KMS-11 (cell line): Measurements from ENCODE around the gene AKAP1.

Source experiments
- H2AFZ ChIP-seq: fragments of 200-600 bp; sonication (generic); 2 replicates; pipeline ENCODE4 v1.6.1; 2016; ENCODE audit warnings: antibody characterized with exemption, mixed run types, low read depth
- H3K27ac ChIP-seq: fragments of 200-600 bp; sonication (generic); 2 replicates; pipeline ENCODE4 v1.6.1; 2016; ENCODE audit warnings: mild to moderate bottlenecking, mixed run types
- H3K27me3 ChIP-seq: fragments of 200-600 bp; sonication (generic); 2 replicates; pipeline ENCODE4 v1.6.1; 2017; ENCODE audit warnings: mild to moderate bottlenecking, low read depth, mixed run types, moderate library complexity; ENCODE audit not compliant: insufficient read depth
- H3K36me3 ChIP-seq: fragments of 200-600 bp; sonication (generic); 2 replicates; pipeline ENCODE4 v1.6.1; 2017; ENCODE audit warnings: mild to moderate bottlenecking, mixed run types; ENCODE audit not compliant: insufficient read depth
- H3K4me1 ChIP-seq: fragments of 200-600 bp; sonication (generic); 2 replicates; pipeline ENCODE4 v1.6.1; 2016; ENCODE audit warnings: mild to moderate bottlenecking, low read depth, mixed run types; ENCODE audit not compliant: poor library complexity, severe bottlenecking
- H3K4me2 ChIP-seq: fragments of 200-600 bp; sonication (generic); 2 replicates; pipeline ENCODE4 v1.7.0; 2016; ENCODE audit warnings: mild to moderate bottlenecking, mixed run types
- H3K4me3 ChIP-seq: fragments of 200-600 bp; sonication (generic); IDR thresholded peaks from 2 replicates; pipeline ENCODE4 v1.6.1; 2017; ENCODE audit warnings: low read depth, low read length, mixed read lengths; ENCODE audit not compliant: insufficient read depth
- H3K79me2 ChIP-seq: fragments of 200-600 bp; sonication (generic); 2 replicates; pipeline ENCODE4 v1.6.1; 2016; ENCODE audit warnings: low read depth, mixed run types; ENCODE audit not compliant: insufficient read depth
- H3K9ac ChIP-seq: fragments of 200-600 bp; sonication (generic); 2 replicates; pipeline ENCODE4 v1.6.1; 2016; ENCODE audit warnings: mild to moderate bottlenecking, mixed run types
- H4K20me1 ChIP-seq: fragments of 200-600 bp; sonication (generic); 2 replicates; pipeline ENCODE4 v1.6.1; 2016; ENCODE audit warnings: mild to moderate bottlenecking, mixed run types; ENCODE audit not compliant: insufficient read depth
- CTCF ChIP-seq: fragments of 200-600 bp; sonication (generic); conservative IDR thresholded peaks from 2 replicates; pipeline ENCODE4 v1.6.1; 2017; ENCODE audit warnings: low read depth, mild to moderate bottlenecking, antibody characterized with exemption, low read length, moderate library complexity, mixed read lengths

Gene AKAP1

GRCh38 chr17:57113656-57114055, 28.6 kb downstream of the AKAP1 start:
- Histone ChIP-seq H3K4me2 (no peak overlapping the region), H3K4me1 (no peaks in the 10 kb centered on the region), H3K79me2 (no peaks in the 10 kb centered on the region), H4K20me1 (no peaks in the 10 kb centered on the region), H3K27me3 (no peaks in the 10 kb centered on the region), H3K9ac (no peak overlapping the region), H3K36me3 (peaks cover 4% of the 10 kb centered on the region), H3K4me3 (no peak overlapping the region), H3K27ac (no peak overlapping the region), H2AFZ (no peak overlapping the region)
- TF ChIP-seq CTCF, result no peak

GRCh38 chr17:57114085-57114673, 29.1 kb downstream of the AKAP1 start:
- Histone ChIP-seq H2AFZ (no peak overlapping the region), H3K79me2 (no peaks in the 10 kb centered on the region), H3K4me3 (no peak overlapping the region), H3K4me2 (no peak overlapping the region), H3K27me3 (no peaks in the 10 kb centered on the region), H3K4me1 (no peaks in the 10 kb centered on the region), H3K27ac (no peak overlapping the region), H3K9ac (no peak overlapping the region), H4K20me1 (no peaks in the 10 kb centered on the region), H3K36me3 (peaks cover 9% of the 10 kb centered on the region)
- peak; percentile 95 for TF ChIP-seq CTCF

DNA sequence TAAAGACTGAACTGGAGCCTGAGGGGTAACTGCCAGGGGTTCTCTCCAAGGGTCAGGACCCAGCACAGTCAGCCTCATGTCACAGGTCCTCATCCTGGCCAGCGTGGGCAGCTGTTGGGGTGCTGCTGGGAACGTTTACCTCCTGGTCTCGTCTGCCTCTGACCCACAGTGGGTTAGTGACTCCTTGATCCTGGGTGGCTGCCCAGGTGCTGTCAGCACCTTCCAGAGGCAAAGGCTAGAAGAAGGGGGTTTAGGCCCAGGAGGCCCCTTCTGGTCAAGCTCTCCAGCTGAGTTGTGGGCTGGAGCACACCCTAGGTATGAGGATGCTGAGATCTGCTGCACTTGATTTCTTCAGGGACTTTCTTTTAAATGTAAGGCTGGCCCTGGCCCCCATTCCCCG, 30.3 kb downstream of the AKAP1 start:
- no peak overlapping the region for H3K4me2 ChIP-seq
- no peak for TF ChIP-seq CTCF
- no peaks in the 10 kb centered on the region for H3K79me2 ChIP-seq
- H3K27me3 ChIP-seq, result no peaks in the 10 kb centered on the region
- H3K9ac ChIP-seq, result no peak overlapping the region
- H3K36me3 ChIP-seq, result peaks cover 11% of the 10 kb centered on the region
- no peaks in the 10 kb centered on the region for H4K20me1 ChIP-seq
- no peak overlapping the region for H3K4me3 ChIP-seq
- H3K4me1 ChIP-seq, result no peaks in the 10 kb centered on the region
- H2AFZ ChIP-seq, result no peak overlapping the region
- H3K27ac ChIP-seq, result no peak overlapping the region

DNA sequence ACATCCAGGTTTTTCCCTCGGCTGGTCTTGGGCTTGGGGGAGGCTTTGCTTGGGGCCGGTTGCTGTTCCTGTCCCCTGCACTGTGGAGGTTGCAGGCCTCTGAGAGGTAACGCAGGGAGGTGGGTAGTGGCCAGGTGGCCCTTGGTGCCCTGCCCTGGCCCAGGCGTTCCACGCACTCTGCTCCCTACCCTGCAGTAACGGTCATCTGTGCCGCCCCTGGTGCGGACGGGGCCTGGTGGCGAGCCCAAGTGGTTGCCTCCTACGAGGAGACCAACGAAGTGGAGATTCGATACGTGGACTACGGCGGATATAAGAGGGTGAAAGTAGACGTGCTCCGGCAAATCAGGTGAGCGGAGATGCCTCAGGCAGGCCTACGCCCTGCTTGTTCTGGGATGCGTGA, 30.9 kb downstream of the AKAP1 start:
- H3K4me1 ChIP-seq, result no peaks in the 10 kb centered on the region
- TF ChIP-seq CTCF, result no peak
- no peaks in the 10 kb centered on the region for H3K27me3 ChIP-seq
- no peak overlapping the region for H3K4me2 ChIP-seq
- no peak overlapping the region for H3K9ac ChIP-seq
- no peaks in the 10 kb centered on the region for H3K79me2 ChIP-seq
- no peak overlapping the region for H3K27ac ChIP-seq
- H4K20me1 ChIP-seq, result no peaks in the 10 kb centered on the region
- no peak overlapping the region for H3K4me3 ChIP-seq
- no peak overlapping the region for H2AFZ ChIP-seq
- peaks cover 11% of the 10 kb centered on the region for H3K36me3 ChIP-seq
